GM18861 (cell line): ENCODE results near the gene CELSR3.

Experiments
- ATAC-seq: cut with Tn5 transposase; IDR thresholded peaks from one replicate; pipeline ENCODE4 v1.9.1; 2021; ENCODE audit not compliant: unreplicated experiment

The CELSR3 gene

GRCh38 chr3:48600711-48601621 is 61.7 kb downstream of the CELSR3 start:
- ATAC-seq = no peak

GRCh38 chr3:48599509-48600285 is 63.0 kb downstream of the CELSR3 start:
- no peak for ATAC-seq

- ATAC-seq = no peak
Observed at GRCh38 chr3:48599077-48599501, 63.6 kb downstream of the CELSR3 start.

GRCh38 chr3:48598323-48599076 is 64.2 kb downstream of the CELSR3 start:
- no peak for ATAC-seq

GRCh38 chr3:48597408-48597800 is 65.3 kb downstream of the CELSR3 start:
- ATAC-seq = no peak

GRCh38 chr3:48596676-48597407 is 65.8 kb downstream of the CELSR3 start:
- ATAC-seq = no peak

- ATAC-seq = no peak
Observed at GRCh38 chr3:48596157-48596556, 66.5 kb downstream of the CELSR3 start.

- no peak for ATAC-seq
Observed at GRCh38 chr3:48595526-48596121, 67.1 kb downstream of the CELSR3 start.

- ATAC-seq = no peak
Observed at GRCh38 chr3:48595075-48595525, 67.6 kb downstream of the CELSR3 start, which contains the start of gene COL7A1. Gene COL7A1 (minus strand): TSS chr3:48595329. CDS start chr3:48595159, 170 bp downstream.

GRCh38 chr3:48594417-48595049 is 68.2 kb downstream of the CELSR3 start:
- no peak for ATAC-seq

GRCh38 chr3:48593337-48593736 is 69.3 kb downstream of the CELSR3 start:
- no peak for ATAC-seq

- no peak for ATAC-seq
Observed at GRCh38 chr3:48592519-48593087, 70.1 kb downstream of the CELSR3 start.

GRCh38 chr3:48591886-48592518 is 70.7 kb downstream of the CELSR3 start:
- ATAC-seq = no peak

GRCh38 chr3:48591436-48591835 is 71.2 kb downstream of the CELSR3 start:
- no peak for ATAC-seq

- ATAC-seq = no peak
Observed at GRCh38 chr3:48588230-48588629, 74.5 kb downstream of the CELSR3 start.

- no peak for ATAC-seq
Observed at GRCh38 chr3:48587686-48588085, 75.0 kb downstream of the CELSR3 start.
